Measurements from ENCODE around the gene IPCEF1. TPM values are rescaled to one million over a fixed set of nuclear protein-coding genes. Genes with fewer than 3 reads are reported as not detected.

IPCEF1 gene
- total RNA-seq, 2 experiments from 2014 or later, result 42.9 to 46.4 TPM

- no peaks in the 10 kb centered on the region for H3K36me3 Mint-ChIP-seq
- H3K4me1 Mint-ChIP-seq, result no peaks in the 10 kb centered on the region
- POLR2A ChIA-PET, result no interaction called here
- no peak overlapping the region for H3K27ac Mint-ChIP-seq
- H3K9me3 Mint-ChIP-seq, result no peaks in the 10 kb centered on the region
- ATAC-seq (ENCODE audit: low read depth) (no peak), DNase-seq (no peak)
- peaks cover 4% of the 10 kb centered on the region for H3K27me3 Mint-ChIP-seq
- no peak overlapping the region for H3K4me3 Mint-ChIP-seq
Measured at GRCh38 chr6:154384191-154384590, 27.6 kb upstream of the IPCEF1 start.

DNA sequence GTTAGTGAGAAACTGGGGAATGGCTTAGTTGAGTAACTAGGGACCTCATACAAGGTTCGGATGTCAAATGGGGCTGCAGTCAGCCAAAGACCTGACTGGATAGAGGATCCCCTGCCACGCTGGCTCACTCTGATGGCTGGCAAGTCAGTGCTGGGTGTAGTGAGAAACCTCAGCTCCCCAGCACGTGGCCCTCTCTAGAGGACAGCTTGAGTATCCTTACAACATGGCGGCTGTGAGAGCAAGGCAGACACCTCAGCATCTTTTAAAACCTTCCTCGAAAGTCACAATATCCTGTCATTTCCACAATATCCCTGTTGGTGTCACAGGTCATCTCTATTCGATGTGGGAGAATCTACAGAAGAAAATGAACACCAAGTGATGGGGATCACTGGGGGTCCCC lies 26.7 kb upstream of the IPCEF1 start:
- Mint-ChIP-seq H3K27ac (no peak overlapping the region), H3K27me3 (peaks cover 4% of the 10 kb centered on the region), H3K4me1 (no peaks in the 10 kb centered on the region), H3K9me3 (no peaks in the 10 kb centered on the region), H3K4me3 (no peak overlapping the region), H3K36me3 (no peaks in the 10 kb centered on the region)
- DNase-seq (no peak), ATAC-seq (ENCODE audit: low read depth) (no peak)
- POLR2A ChIA-PET, result no interaction called here

GRCh38 chr6:154382740-154383139 lies 26.1 kb upstream of the IPCEF1 start:
- Mint-ChIP-seq H3K27me3 (peaks cover 4% of the 10 kb centered on the region), H3K9me3 (no peaks in the 10 kb centered on the region), H3K4me3 (no peak overlapping the region), H3K27ac (no peak overlapping the region), H3K36me3 (no peaks in the 10 kb centered on the region), H3K4me1 (no peaks in the 10 kb centered on the region)
- DNase-seq (no peak), ATAC-seq (ENCODE audit: low read depth) (no peak)
- POLR2A ChIA-PET, result no interaction called here

GRCh38 chr6:154381548-154381947 lies 24.9 kb upstream of the IPCEF1 start:
- Mint-ChIP-seq H3K4me1 (no peaks in the 10 kb centered on the region), H3K36me3 (no peaks in the 10 kb centered on the region), H3K9me3 (no peaks in the 10 kb centered on the region), H3K27ac (no peak overlapping the region), H3K4me3 (no peak overlapping the region), H3K27me3 (peaks cover 4% of the 10 kb centered on the region)
- DNase-seq, result no peak
- no peak for ATAC-seq (ENCODE audit: low read depth)
- POLR2A ChIA-PET, result no interaction called here

DNA sequence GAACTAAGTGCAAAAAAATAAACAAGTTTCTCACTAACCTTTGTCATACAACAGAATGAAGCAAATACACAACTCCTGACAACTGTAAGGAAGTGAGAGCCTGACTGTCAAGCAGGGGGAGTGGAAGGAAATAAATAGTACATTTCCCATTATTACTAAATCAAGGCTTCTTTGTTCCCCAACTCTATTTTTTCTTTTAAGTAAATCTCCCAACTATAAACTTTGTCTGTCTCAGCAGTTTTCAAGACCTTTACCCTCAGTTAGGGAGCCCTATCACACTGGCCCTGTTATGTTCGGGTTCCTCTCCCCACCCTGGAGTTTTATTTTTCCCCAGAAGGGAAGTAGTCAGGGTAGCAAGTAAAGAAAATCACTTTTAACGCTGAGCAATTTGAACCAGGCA lies 24.1 kb upstream of the IPCEF1 start:
- ATAC-seq (ENCODE audit: low read depth) (no peak), DNase-seq (no peak)
- Mint-ChIP-seq H3K9me3 (no peaks in the 10 kb centered on the region), H3K4me3 (no peak overlapping the region), H3K27ac (no peak overlapping the region), H3K27me3 (no peaks in the 10 kb centered on the region), H3K4me1 (no peaks in the 10 kb centered on the region), H3K36me3 (no peaks in the 10 kb centered on the region)
- POLR2A ChIA-PET, result no interaction called here

- no peak for DNase-seq
- Mint-ChIP-seq H3K27ac (no peak overlapping the region), H3K36me3 (no peaks in the 10 kb centered on the region), H3K4me3 (no peak overlapping the region), H3K9me3 (no peaks in the 10 kb centered on the region), H3K4me1 (no peaks in the 10 kb centered on the region), H3K27me3 (no peaks in the 10 kb centered on the region)
- ATAC-seq (ENCODE audit: low read depth), result no peak
- POLR2A ChIA-PET, result no interaction called here
Measured at GRCh38 chr6:154379585-154379984, 23.0 kb upstream of the IPCEF1 start.

GRCh38 chr6:154378518-154378917 lies 21.9 kb upstream of the IPCEF1 start:
- Mint-ChIP-seq H3K9me3 (peaks cover 2% of the 10 kb centered on the region), H3K36me3 (no peaks in the 10 kb centered on the region), H3K27me3 (no peaks in the 10 kb centered on the region), H3K27ac (no peak overlapping the region), H3K4me3 (no peak overlapping the region), H3K4me1 (no peaks in the 10 kb centered on the region)
- POLR2A ChIA-PET, result no interaction called here
- ATAC-seq (ENCODE audit: low read depth) (no peak), DNase-seq (no peak)

- H3K9me3 Mint-ChIP-seq, result peaks cover 2% of the 10 kb centered on the region
- ATAC-seq (ENCODE audit: low read depth), result no peak
Measured at GRCh38 chr6:154377726-154378125, 21.1 kb upstream of the IPCEF1 start.

DNA sequence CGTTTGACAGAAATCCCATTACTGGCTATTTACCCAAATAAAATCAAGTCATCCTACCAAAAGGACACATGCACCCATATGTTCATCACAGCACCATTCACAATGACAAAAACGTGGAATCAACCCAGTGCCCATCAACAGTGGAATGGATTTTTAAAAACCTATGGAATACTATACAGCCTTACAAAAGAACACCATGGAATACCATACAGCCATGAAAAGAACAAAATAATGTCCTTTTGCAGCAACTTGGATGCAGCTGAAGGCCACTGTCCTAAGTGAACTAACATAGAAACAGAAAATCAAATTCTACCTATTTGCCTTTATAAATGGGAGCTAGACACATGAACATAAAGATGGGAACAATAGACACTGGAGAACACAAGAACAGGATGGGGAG lies 17.4 kb upstream of the IPCEF1 start:
- POLR2A ChIA-PET, result no interaction called here
- DNase-seq, result no peak
- no peaks in the 10 kb centered on the region for H3K36me3 Mint-ChIP-seq
- H3K27ac Mint-ChIP-seq, result no peak overlapping the region
- no peaks in the 10 kb centered on the region for H3K4me1 Mint-ChIP-seq
- H3K27me3 Mint-ChIP-seq, result no peaks in the 10 kb centered on the region
- H3K9me3 Mint-ChIP-seq, result peaks cover 2% of the 10 kb centered on the region
- H3K4me3 Mint-ChIP-seq, result no peak overlapping the region
- no peak for ATAC-seq (ENCODE audit: low read depth)

More at GRCh38 chr6:154377726-154378125, 21.1 kb upstream of the IPCEF1 start:
- H3K4me3 Mint-ChIP-seq, result no peak overlapping the region
- H3K36me3 Mint-ChIP-seq, result no peaks in the 10 kb centered on the region
- POLR2A ChIA-PET, result no interaction called here
- no peak overlapping the region for H3K27ac Mint-ChIP-seq
- no peaks in the 10 kb centered on the region for H3K27me3 Mint-ChIP-seq
- H3K4me1 Mint-ChIP-seq, result no peaks in the 10 kb centered on the region
- DNase-seq, result no peak

GRCh38 chr6:154371281-154371680 lies 14.7 kb upstream of the IPCEF1 start:
- Mint-ChIP-seq H3K36me3 (no peaks in the 10 kb centered on the region), H3K4me3 (no peak overlapping the region), H3K27ac (no peak overlapping the region), H3K27me3 (no peaks in the 10 kb centered on the region), H3K4me1 (no peaks in the 10 kb centered on the region), H3K9me3 (peaks cover 2% of the 10 kb centered on the region)
- no peak for DNase-seq
- POLR2A ChIA-PET, result no interaction called here
- ATAC-seq (ENCODE audit: low read depth), result no peak

DNA sequence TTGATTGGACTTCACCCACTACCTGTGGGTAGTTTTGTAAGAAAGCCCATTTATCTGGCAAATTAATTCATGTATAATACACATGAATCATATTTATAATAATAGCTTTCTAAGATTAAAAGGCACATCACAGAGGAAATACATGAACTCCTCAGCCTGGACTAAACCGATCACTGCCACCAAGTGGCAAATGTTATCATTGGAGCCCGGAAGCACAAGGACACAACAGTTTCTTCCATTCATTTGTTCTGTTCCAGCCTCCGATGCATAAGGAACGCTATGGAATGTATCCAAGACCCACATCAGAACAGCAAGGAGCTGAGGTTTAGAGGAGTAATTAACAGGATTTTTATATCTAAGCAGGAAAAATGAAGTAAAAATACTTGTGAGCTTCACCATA lies 13.9 kb upstream of the IPCEF1 start:
- Mint-ChIP-seq H3K9me3 (peaks cover 2% of the 10 kb centered on the region), H3K27ac (no peak overlapping the region), H3K36me3 (no peaks in the 10 kb centered on the region), H3K27me3 (no peaks in the 10 kb centered on the region), H3K4me1 (no peaks in the 10 kb centered on the region), H3K4me3 (no peak overlapping the region)
- ATAC-seq (ENCODE audit: low read depth) (no peak), DNase-seq (no peak)
- POLR2A ChIA-PET, result no interaction called here

GRCh38 chr6:154367839-154368695 lies 11.5 kb upstream of the IPCEF1 start:
- Mint-ChIP-seq H3K9me3 (no peaks in the 10 kb centered on the region), H3K27ac (no peak overlapping the region), H3K4me1 (no peaks in the 10 kb centered on the region), H3K4me3 (no peak overlapping the region), H3K36me3 (no peaks in the 10 kb centered on the region), H3K27me3 (peaks cover 2% of the 10 kb centered on the region)
- DNase-seq, result no peak
- ATAC-seq (ENCODE audit: low read depth), result no peak
- POLR2A ChIA-PET, result no interaction called here

GRCh38 chr6:154367336-154367735 lies 10.7 kb upstream of the IPCEF1 start:
- Mint-ChIP-seq H3K4me1 (no peaks in the 10 kb centered on the region), H3K36me3 (no peaks in the 10 kb centered on the region), H3K9me3 (no peaks in the 10 kb centered on the region), H3K27me3 (peaks cover 2% of the 10 kb centered on the region), H3K4me3 (no peak overlapping the region), H3K27ac (no peak overlapping the region)
- ATAC-seq (ENCODE audit: low read depth) (no peak), DNase-seq (no peak)
- POLR2A ChIA-PET, result no interaction called here

DNA sequence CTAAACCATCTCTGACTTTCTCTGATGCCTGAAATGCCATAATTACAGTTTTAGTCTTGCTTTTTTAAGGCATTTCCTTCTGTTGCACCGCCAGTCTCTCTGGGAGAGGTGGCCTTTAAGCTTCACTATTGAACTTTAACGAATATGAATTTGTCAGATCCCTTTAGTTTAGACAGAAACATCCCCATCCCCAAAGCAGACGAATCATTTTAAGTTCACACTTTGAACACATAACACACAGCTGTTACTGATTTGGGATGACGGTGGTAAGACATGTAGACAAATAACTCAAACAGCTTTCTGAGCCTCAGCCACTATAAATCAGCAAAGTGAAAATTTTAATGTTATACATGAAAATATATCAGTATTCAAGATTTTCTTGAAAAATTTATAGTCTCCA lies 7.2 kb upstream of the IPCEF1 start:
- DNase-seq, result no peak
- Mint-ChIP-seq H3K36me3 (no peaks in the 10 kb centered on the region), H3K27me3 (peaks cover 2% of the 10 kb centered on the region), H3K4me3 (no peak overlapping the region), H3K9me3 (no peaks in the 10 kb centered on the region), H3K4me1 (peaks cover 5% of the 10 kb centered on the region), H3K27ac (no peak overlapping the region)
- POLR2A ChIA-PET, result no interaction called here
- no peak for ATAC-seq (ENCODE audit: low read depth)
